ENCODE results near the gene SLC44A5.

DNA sequence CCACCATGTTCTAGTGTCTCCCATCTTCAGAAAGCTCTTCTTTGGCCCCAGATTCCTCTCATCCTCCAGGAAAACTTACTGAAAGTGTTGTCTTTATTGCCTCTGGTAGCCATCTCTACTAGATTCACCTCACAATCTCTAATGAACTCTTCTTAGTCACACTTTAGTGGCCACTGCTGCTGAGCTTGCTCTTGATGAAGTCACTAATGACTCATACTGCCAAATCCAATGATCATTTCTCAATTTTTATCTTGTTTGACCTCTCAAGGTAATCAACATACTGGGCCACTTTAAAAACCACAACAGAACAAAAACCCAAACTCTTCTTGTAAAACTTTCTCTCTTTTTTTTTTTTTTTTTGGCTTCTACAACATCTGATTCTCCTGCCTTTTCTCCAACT, 280.3 kb downstream of the SLC44A5 start:
- TF ChIP-seq POLR2A (IDR thresholded peaks at IDR 0.05; ENCODE audit: low read length) (no peak), GATA1 (IDR thresholded peaks at IDR 0.05; ENCODE audit: low read depth, low read length) (no peak)

Data from erythroblast (primary cell).